CD4-positive, alpha-beta T cell treated with Interleukin-4 for 1 hour (primary cell): ENCODE measurements around the gene TRPV6.

ENCODE experiments used
- DNase-seq, 2 donors: peaks; one replicate each; pipeline ENCODE4 v3.0.0-alpha.2; 2020 to 2022

The TRPV6 gene

GRCh38 chr7:142906643-142907042 is 21.1 kb upstream of the TRPV6 start:
- no peak for DNase-seq

GRCh38 chr7:142905759-142906158 is 20.2 kb upstream of the TRPV6 start:
- no peak for DNase-seq

- DNase-seq: no peak
Measured at GRCh38 chr7:142904128-142904527, 18.6 kb upstream of the TRPV6 start.

GRCh38 chr7:142901426-142902259 is 16.1 kb upstream of the TRPV6 start:
- DNase-seq: no peak

- DNase-seq: no peak
Measured at GRCh38 chr7:142899661-142900060, 14.1 kb upstream of the TRPV6 start.

GRCh38 chr7:142898377-142899170 is 13.0 kb upstream of the TRPV6 start:
- no peak for DNase-seq

GRCh38 chr7:142897691-142898090 is 12.1 kb upstream of the TRPV6 start:
- DNase-seq: no peak

- DNase-seq: no peak
Measured at GRCh38 chr7:142896741-142897379, 11.3 kb upstream of the TRPV6 start.

- no peak for DNase-seq
Measured at GRCh38 chr7:142896151-142896550, 10.6 kb upstream of the TRPV6 start.

GRCh38 chr7:142894985-142895593 is 9.5 kb upstream of the TRPV6 start:
- no peak for DNase-seq

GRCh38 chr7:142894112-142894984 is 8.8 kb upstream of the TRPV6 start:
- DNase-seq: no peak

- DNase-seq: peak in 1 of 2 donors; percentile 4
Measured at GRCh38 chr7:142892951-142893350, 7.4 kb upstream of the TRPV6 start.

GRCh38 chr7:142891490-142892082 is 6.0 kb upstream of the TRPV6 start:
- DNase-seq: peak in 1 of 2 donors; percentile 4

- peak in 1 of 2 donors; percentile 5 for DNase-seq
Measured at GRCh38 chr7:142890874-142891485, 5.4 kb upstream of the TRPV6 start.

- DNase-seq: peak in 1 of 2 donors; percentile 5
Measured at GRCh38 chr7:142889816-142890215, 4.3 kb upstream of the TRPV6 start.

- DNase-seq: peak in 1 of 2 donors; percentile 1
Measured at GRCh38 chr7:142887282-142888015, 1.9 kb upstream of the TRPV6 start.

- no peak for DNase-seq
Measured at GRCh38 chr7:142886866-142887265, 1.3 kb upstream of the TRPV6 start.

GRCh38 chr7:142884286-142884640 is 1.3 kb downstream of the TRPV6 start:
- DNase-seq: no peak

- DNase-seq: no peak
Measured at GRCh38 chr7:142883571-142884285, 1.8 kb downstream of the TRPV6 start.

- DNase-seq: no peak
Measured at GRCh38 chr7:142883145-142883544, 2.4 kb downstream of the TRPV6 start.
